ENCODE results near the gene GM2A. TPM values are rescaled to one million over a fixed set of nuclear protein-coding genes. Genes with fewer than 3 reads are reported as not detected.

GM2A gene
- total and polyA plus RNA-seq, 9 of the 15 experiments (the other 6 are each of a cell fraction or from before 2014, with no cell fraction given) = 5.8 to 36.0 (median 10.0) TPM

Other genes with a start within 250 kb of the GM2A start
- gene GPX3, start 232.6 kb upstream of the GM2A start, total RNA-seq (2014; rRNA removed) = not detected in 2 replicates
- gene GPX3, start 232.6 kb upstream of the GM2A start, total RNA-seq (2014; rRNA removed; fragmentation: Illumina TruSeq; extraction: Trizol) = not detected in 2 replicates
- gene GPX3, start 232.6 kb upstream of the GM2A start, total RNA-seq (2015; rRNA removed; fragmentation: Illumina TruSeq; extraction: Trizol) = not detected in 2 replicates
- gene GPX3, start 232.6 kb upstream of the GM2A start, total RNA-seq (2021) = 0.72 and 0.86 TPM in 2 replicates
- 0.16 TPM in 1 of 2 replicates, not detected in the other for gene GPX3, start 232.6 kb upstream of the GM2A start, polyA plus RNA-seq (2011; rRNA removed)
- gene GPX3, start 232.6 kb upstream of the GM2A start, polyA plus RNA-seq (2014; fragmentation: Illumina TruSeq; extraction: Trizol) = 0.25 TPM in 1 of 2 replicates, not detected in the other
- not detected for gene GPX3, start 232.6 kb upstream of the GM2A start, polyA plus RNA-seq (2014; fragmentation: Nextera tagmentation; extraction: Ambion mirVana)
- gene GPX3, start 232.6 kb upstream of the GM2A start, polyA plus RNA-seq (2014; rRNA removed) = not detected in 2 replicates
- 40.5 and 41.2 TPM in 2 replicates for gene TNIP1, start 172.2 kb upstream of the GM2A start, total RNA-seq (2014; rRNA removed)
- gene TNIP1, start 172.2 kb upstream of the GM2A start, total RNA-seq (2014; rRNA removed; fragmentation: Illumina TruSeq; extraction: Trizol) = 13.9 and 18.4 TPM in 2 replicates
- 24.1 and 24.5 TPM in 2 replicates for gene TNIP1, start 172.2 kb upstream of the GM2A start, total RNA-seq (2015; rRNA removed; fragmentation: Illumina TruSeq; extraction: Trizol)
- gene TNIP1, start 172.2 kb upstream of the GM2A start, total RNA-seq (2021) = 41.0 and 42.6 TPM in 2 replicates
- gene TNIP1, start 172.2 kb upstream of the GM2A start, polyA plus RNA-seq (2011; rRNA removed) = 26.9 and 35.4 TPM in 2 replicates
- 25.3 and 26.4 TPM in 2 replicates for gene TNIP1, start 172.2 kb upstream of the GM2A start, polyA plus RNA-seq (2014; fragmentation: Illumina TruSeq; extraction: Trizol)
- gene TNIP1, start 172.2 kb upstream of the GM2A start, polyA plus RNA-seq (2014; fragmentation: Nextera tagmentation; extraction: Ambion mirVana) = under 1 TPM; 0.46 to 0.99 TPM
- 24.6 and 33.5 TPM in 2 replicates for gene TNIP1, start 172.2 kb upstream of the GM2A start, polyA plus RNA-seq (2014; rRNA removed)
- gene ANXA6, start 95.4 kb upstream of the GM2A start, total RNA-seq (2014; rRNA removed) = 8.1 and 11.8 TPM in 2 replicates
- gene ANXA6, start 95.4 kb upstream of the GM2A start, total RNA-seq (2014; rRNA removed; fragmentation: Illumina TruSeq; extraction: Trizol) = 7.8 and 9.6 TPM in 2 replicates
- 12.0 and 13.2 TPM in 2 replicates for gene ANXA6, start 95.4 kb upstream of the GM2A start, total RNA-seq (2015; rRNA removed; fragmentation: Illumina TruSeq; extraction: Trizol)
- 11.6 and 12.0 TPM in 2 replicates for gene ANXA6, start 95.4 kb upstream of the GM2A start, total RNA-seq (2021)
- 8.1 and 27.2 TPM in 2 replicates for gene ANXA6, start 95.4 kb upstream of the GM2A start, polyA plus RNA-seq (2011; rRNA removed)
- 10.1 and 10.4 TPM in 2 replicates for gene ANXA6, start 95.4 kb upstream of the GM2A start, polyA plus RNA-seq (2014; fragmentation: Illumina TruSeq; extraction: Trizol)
- 1 to 10 TPM in 1 of 2 experiments, under 1 TPM in 1; 0.70 to 1.9 TPM for gene ANXA6, start 95.4 kb upstream of the GM2A start, polyA plus RNA-seq (2014; fragmentation: Nextera tagmentation; extraction: Ambion mirVana)
- 8.3 and 8.8 TPM in 2 replicates for gene ANXA6, start 95.4 kb upstream of the GM2A start, polyA plus RNA-seq (2014; rRNA removed)
- gene CCDC69, start 29.1 kb upstream of the GM2A start, total RNA-seq (2014; rRNA removed) = 8.0 and 10.7 TPM in 2 replicates
- gene CCDC69, start 29.1 kb upstream of the GM2A start, total RNA-seq (2014; rRNA removed; fragmentation: Illumina TruSeq; extraction: Trizol) = 7.2 and 7.3 TPM in 2 replicates
- 10.4 and 10.6 TPM in 2 replicates for gene CCDC69, start 29.1 kb upstream of the GM2A start, total RNA-seq (2015; rRNA removed; fragmentation: Illumina TruSeq; extraction: Trizol)
- gene CCDC69, start 29.1 kb upstream of the GM2A start, total RNA-seq (2021) = 7.5 and 7.6 TPM in 2 replicates
- 11.5 and 12.2 TPM in 2 replicates for gene CCDC69, start 29.1 kb upstream of the GM2A start, polyA plus RNA-seq (2011; rRNA removed)
- 9.6 and 11.1 TPM in 2 replicates for gene CCDC69, start 29.1 kb upstream of the GM2A start, polyA plus RNA-seq (2014; fragmentation: Illumina TruSeq; extraction: Trizol)
- gene CCDC69, start 29.1 kb upstream of the GM2A start, polyA plus RNA-seq (2014; fragmentation: Nextera tagmentation; extraction: Ambion mirVana) = 1 to 10 TPM in 1 of 2 experiments, under 1 TPM in 1; 0.65 to 1.5 TPM
- gene CCDC69, start 29.1 kb upstream of the GM2A start, polyA plus RNA-seq (2014; rRNA removed) = 6.6 and 7.2 TPM in 2 replicates
- not detected in 2 replicates for gene SLC36A3, start 50.6 kb downstream of the GM2A start, total RNA-seq (2014; rRNA removed)
- gene SLC36A3, start 50.6 kb downstream of the GM2A start, total RNA-seq (2014; rRNA removed; fragmentation: Illumina TruSeq; extraction: Trizol) = not detected in 2 replicates
- not detected in 2 replicates for gene SLC36A3, start 50.6 kb downstream of the GM2A start, total RNA-seq (2015; rRNA removed; fragmentation: Illumina TruSeq; extraction: Trizol)
- not detected in 2 replicates for gene SLC36A3, start 50.6 kb downstream of the GM2A start, total RNA-seq (2021)
- gene SLC36A3, start 50.6 kb downstream of the GM2A start, polyA plus RNA-seq (2011; rRNA removed) = not detected in 2 replicates
- gene SLC36A3, start 50.6 kb downstream of the GM2A start, polyA plus RNA-seq (2014; fragmentation: Illumina TruSeq; extraction: Trizol) = not detected in 2 replicates
- not detected for gene SLC36A3, start 50.6 kb downstream of the GM2A start, polyA plus RNA-seq (2014; fragmentation: Nextera tagmentation; extraction: Ambion mirVana)
- gene SLC36A3, start 50.6 kb downstream of the GM2A start, polyA plus RNA-seq (2014; rRNA removed) = not detected in 2 replicates
- not detected in 2 replicates for gene SLC36A2, start 94.4 kb downstream of the GM2A start, total RNA-seq (2014; rRNA removed)
- gene SLC36A2, start 94.4 kb downstream of the GM2A start, total RNA-seq (2014; rRNA removed; fragmentation: Illumina TruSeq; extraction: Trizol) = not detected in 2 replicates
- gene SLC36A2, start 94.4 kb downstream of the GM2A start, total RNA-seq (2015; rRNA removed; fragmentation: Illumina TruSeq; extraction: Trizol) = not detected in 2 replicates
- gene SLC36A2, start 94.4 kb downstream of the GM2A start, total RNA-seq (2021) = not detected in 2 replicates
- gene SLC36A2, start 94.4 kb downstream of the GM2A start, polyA plus RNA-seq (2011; rRNA removed) = not detected in 2 replicates
- gene SLC36A2, start 94.4 kb downstream of the GM2A start, polyA plus RNA-seq (2014; fragmentation: Illumina TruSeq; extraction: Trizol) = not detected in 2 replicates
- gene SLC36A2, start 94.4 kb downstream of the GM2A start, polyA plus RNA-seq (2014; fragmentation: Nextera tagmentation; extraction: Ambion mirVana) = not detected
- not detected in 2 replicates for gene SLC36A2, start 94.4 kb downstream of the GM2A start, polyA plus RNA-seq (2014; rRNA removed)
- gene SLC36A1, start 194.4 kb downstream of the GM2A start, total RNA-seq (2014; rRNA removed) = 2.7 and 4.1 TPM in 2 replicates
- gene SLC36A1, start 194.4 kb downstream of the GM2A start, total RNA-seq (2014; rRNA removed; fragmentation: Illumina TruSeq; extraction: Trizol) = 4.6 and 4.9 TPM in 2 replicates
- 3.6 and 4.1 TPM in 2 replicates for gene SLC36A1, start 194.4 kb downstream of the GM2A start, total RNA-seq (2015; rRNA removed; fragmentation: Illumina TruSeq; extraction: Trizol)
- 7.4 and 8.4 TPM in 2 replicates for gene SLC36A1, start 194.4 kb downstream of the GM2A start, total RNA-seq (2021)
- gene SLC36A1, start 194.4 kb downstream of the GM2A start, polyA plus RNA-seq (2011; rRNA removed) = 8.4 and 12.2 TPM in 2 replicates
- 6.8 and 7.2 TPM in 2 replicates for gene SLC36A1, start 194.4 kb downstream of the GM2A start, polyA plus RNA-seq (2014; fragmentation: Illumina TruSeq; extraction: Trizol)
- gene SLC36A1, start 194.4 kb downstream of the GM2A start, polyA plus RNA-seq (2014; fragmentation: Nextera tagmentation; extraction: Ambion mirVana) = 1 to 10 TPM; 1.6 to 1.7 TPM
- gene SLC36A1, start 194.4 kb downstream of the GM2A start, polyA plus RNA-seq (2014; rRNA removed) = 5.6 and 5.9 TPM in 2 replicates